OCI-LY7 (cell line): ENCODE results near the gene SEMA5A. TPM values are rescaled to one million over a fixed set of nuclear protein-coding genes. Genes with fewer than 3 reads are reported as not detected.

Experiments used
- BruUV-seq: library from RNA; stranded (reverse); fragments of 400-500 nt; replicated peaks from 2 replicates; lab custom pipeline; 2021; lab: Mats Ljungman, UMichigan
- CTCF ChIA-PET: fragments of 300-600 bp; sonication (Branson Sonifier 250); formaldehyde crosslinking; loops from one replicate; lab custom pipeline; 2022; ENCODE audit warnings: antibody characterized with exemption; ENCODE audit not compliant: unreplicated experiment; lab: Charles Lee
- POLR2A ChIA-PET: fragments of 300-600 bp; sonication (Branson Sonifier 250); formaldehyde crosslinking; loops from one replicate; lab custom pipeline; 2022; ENCODE audit warnings: antibody characterized with exemption; lab: Charles Lee
- DNase-seq: peaks from one replicate; pipeline ENCODE4 v3.0.0-alpha.2; 2015; ENCODE audit warnings: low spot score
- H2AFZ ChIP-seq: fragments of 200-600 bp; sonication (generic), shearing (Covaris generic); 2 replicates; pipeline ENCODE4 v1.6.1; 2014; ENCODE audit warnings: mild to moderate bottlenecking, antibody characterized with exemption, low read length, moderate library complexity
- H3K27ac ChIP-seq: fragments of 200-600 bp; sonication (generic); 2 replicates; pipeline ENCODE4 v1.5.1; 2014; ENCODE audit warnings: mixed run types, low read depth, mild to moderate bottlenecking, moderate library complexity, low read length, inconsistent platforms; ENCODE audit not compliant: poor library complexity, severe bottlenecking
- H3K36me3 ChIP-seq: fragments of 200-600 bp; sonication (generic); 2 replicates; pipeline ENCODE4 v1.6.1; 2014; ENCODE audit warnings: mild to moderate bottlenecking, antibody characterized with exemption, low read length, moderate library complexity, mixed read lengths; ENCODE audit not compliant: insufficient read depth
- H3K4me1 ChIP-seq: fragments of 200-600 bp; sonication (generic); 2 replicates; pipeline ENCODE4 v1.5.1; 2014; ENCODE audit warnings: mild to moderate bottlenecking, low read length; ENCODE audit not compliant: insufficient read depth, poor library complexity, severe bottlenecking
- H3K4me2 ChIP-seq: fragments of 200-600 bp; sonication (generic); 2 replicates; pipeline ENCODE4 v1.6.1; 2014; ENCODE audit warnings: mild to moderate bottlenecking, low read length
- H3K4me3 ChIP-seq: fragments of 200-600 bp; sonication (generic); 2 replicates; pipeline ENCODE4 v1.5.1; 2014; ENCODE audit warnings: mild to moderate bottlenecking, low read depth, low read length; ENCODE audit not compliant: poor library complexity, severe bottlenecking
- H3K79me2 ChIP-seq: fragments of 200-600 bp; sonication (generic); 2 replicates; pipeline ENCODE4 v1.6.1; 2016; ENCODE audit warnings: low read depth, mild to moderate bottlenecking, low read length, moderate library complexity, mixed read lengths; ENCODE audit not compliant: insufficient read depth
- H3K9me2 ChIP-seq: fragments of 200-600 bp; sonication (generic); 2 replicates; pipeline ENCODE4 v1.6.1; 2016; ENCODE audit warnings: mild to moderate bottlenecking, low read length, mixed read lengths; ENCODE audit not compliant: insufficient read depth
- H3K9me3 ChIP-seq: fragments of 200-600 bp; sonication (generic); 2 replicates; pipeline ENCODE4 v1.6.1; 2014; ENCODE audit warnings: mild to moderate bottlenecking, mixed run types, low read length, mixed read lengths
- H4K20me1 ChIP-seq: fragments of 200-600 bp; sonication (generic); 2 replicates; pipeline ENCODE4 v1.6.1; 2014; ENCODE audit warnings: mild to moderate bottlenecking, antibody characterized with exemption, low read length, moderate library complexity, mixed read lengths; ENCODE audit not compliant: insufficient read depth
- EZH2phosphoT487 ChIP-seq: fragments of 200-600 bp; sonication (generic); IDR thresholded peaks from 2 replicates; pipeline ENCODE4 v1.6.1; 2018; ENCODE audit warnings: low read depth, borderline replicate concordance, mild to moderate bottlenecking, mixed run types, antibody characterized with exemption, low read length, moderate library complexity, mixed read lengths
- intact Hi-C: fragments of 100-400 bp; cut with micrococcal nuclease; formaldehyde crosslinking; loops from one replicate; pipeline ENCODE4 v1.10.0; 2022; ENCODE audit not compliant: unreplicated experiment
- total RNA-seq, 2 experiments: library from RNA; depleted of rRNA in 1 of 2; stranded (reverse); fragments of >200 nt in 1 of 2; shearing (Covaris generic) in 1 of 2; gene quantifications; 2 replicates each; pipeline ENCODE4 v1.2.3, GENCODE V29; 2014 to 2022
- TF ChIP-seq, protein P1 (sequence below): fragments of 200-600 bp; sonication (generic); conservative IDR thresholded peaks from 2 replicates; pipeline ENCODE4 v1.5.1; 2014; ENCODE audit warnings: mild to moderate bottlenecking, antibody characterized with exemption, low read length, moderate library complexity, mixed read lengths

Gene SEMA5A
- total RNA-seq, 2 experiments from 2014 or later = not detected

DNA sequence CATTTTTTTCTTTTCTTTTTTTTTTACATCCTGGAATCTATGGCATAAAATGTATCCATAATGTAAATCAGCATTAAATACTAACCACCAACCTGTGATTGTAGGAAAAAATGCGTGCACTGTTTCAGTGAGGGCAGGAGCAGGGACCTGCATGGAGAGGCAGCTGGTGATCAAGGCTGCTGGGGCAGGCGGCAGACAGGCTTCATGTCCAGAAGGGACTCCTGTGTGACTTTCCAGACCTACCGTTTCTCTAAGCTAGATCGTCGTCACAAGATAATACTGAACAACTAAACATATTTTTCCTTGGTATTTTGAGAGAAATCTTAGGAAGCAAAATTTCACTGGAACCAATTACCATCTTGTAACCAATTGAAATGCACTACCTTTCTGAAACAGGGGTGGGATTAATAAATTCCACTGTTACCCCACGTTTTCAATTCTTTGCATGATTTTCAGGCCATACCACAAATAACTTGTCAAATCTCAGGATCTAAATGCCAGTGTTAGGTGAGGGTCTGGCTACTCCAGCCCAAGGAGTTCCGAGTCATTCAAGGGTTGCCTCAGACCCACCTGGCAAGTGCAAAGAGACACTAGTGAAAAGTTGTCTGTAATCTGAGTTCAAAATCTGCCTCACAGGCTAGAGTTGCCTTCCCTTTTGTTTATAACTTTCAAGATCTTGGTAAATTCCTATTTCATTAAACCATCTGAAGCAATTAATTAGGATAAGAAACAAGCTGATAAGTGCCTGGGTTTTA, 198.2 kb downstream of the SEMA5A start:
- no peak overlapping the region for H2AFZ ChIP-seq
- POLR2A ChIA-PET = no interaction called here
- no peaks in the 10 kb centered on the region for H3K79me2 ChIP-seq
- no TSS peak for BruUV-seq
- intact Hi-C loops = no loop called here
- no peak for DNase-seq
- no peaks in the 10 kb centered on the region for H3K9me2 ChIP-seq
- CTCF ChIA-PET = no interaction called here
- H3K4me3 ChIP-seq = no peak overlapping the region
- H3K9me3 ChIP-seq = no peaks in the 10 kb centered on the region
- no peaks in the 10 kb centered on the region for H3K4me1 ChIP-seq
- TF ChIP-seq, protein P1, sequence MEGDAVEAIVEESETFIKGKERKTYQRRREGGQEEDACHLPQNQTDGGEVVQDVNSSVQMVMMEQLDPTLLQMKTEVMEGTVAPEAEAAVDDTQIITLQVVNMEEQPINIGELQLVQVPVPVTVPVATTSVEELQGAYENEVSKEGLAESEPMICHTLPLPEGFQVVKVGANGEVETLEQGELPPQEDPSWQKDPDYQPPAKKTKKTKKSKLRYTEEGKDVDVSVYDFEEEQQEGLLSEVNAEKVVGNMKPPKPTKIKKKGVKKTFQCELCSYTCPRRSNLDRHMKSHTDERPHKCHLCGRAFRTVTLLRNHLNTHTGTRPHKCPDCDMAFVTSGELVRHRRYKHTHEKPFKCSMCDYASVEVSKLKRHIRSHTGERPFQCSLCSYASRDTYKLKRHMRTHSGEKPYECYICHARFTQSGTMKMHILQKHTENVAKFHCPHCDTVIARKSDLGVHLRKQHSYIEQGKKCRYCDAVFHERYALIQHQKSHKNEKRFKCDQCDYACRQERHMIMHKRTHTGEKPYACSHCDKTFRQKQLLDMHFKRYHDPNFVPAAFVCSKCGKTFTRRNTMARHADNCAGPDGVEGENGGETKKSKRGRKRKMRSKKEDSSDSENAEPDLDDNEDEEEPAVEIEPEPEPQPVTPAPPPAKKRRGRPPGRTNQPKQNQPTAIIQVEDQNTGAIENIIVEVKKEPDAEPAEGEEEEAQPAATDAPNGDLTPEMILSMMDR = no peak
- no peak for TF ChIP-seq EZH2phosphoT487
- no peak overlapping the region for H3K4me2 ChIP-seq
- no peak overlapping the region for H3K27ac ChIP-seq
- no peaks in the 10 kb centered on the region for H4K20me1 ChIP-seq
- H3K36me3 ChIP-seq = no peaks in the 10 kb centered on the region

DNA sequence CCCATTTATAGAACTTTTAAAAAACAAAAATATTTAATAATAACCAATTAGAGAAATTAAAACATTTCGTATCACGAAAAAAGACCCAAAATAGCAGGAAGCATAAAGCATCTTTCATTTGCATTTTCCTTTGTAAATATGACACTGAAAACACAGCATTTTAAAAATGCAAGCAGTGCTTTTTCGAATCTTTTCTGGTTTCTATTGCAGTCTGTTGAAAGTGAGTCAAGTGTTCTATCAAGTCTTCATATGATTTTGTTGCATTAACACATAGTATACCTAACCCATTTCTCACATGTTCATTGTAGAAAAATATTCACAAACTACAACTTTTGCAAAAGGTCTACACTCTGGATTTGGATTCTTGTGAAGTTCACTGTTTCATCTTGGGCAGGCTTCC, 198.8 kb downstream of the SEMA5A start:
- intact Hi-C loops = no loop called here
- Histone ChIP-seq H4K20me1 (no peaks in the 10 kb centered on the region), H3K27ac (no peak overlapping the region), H3K79me2 (no peaks in the 10 kb centered on the region), H3K4me3 (no peak overlapping the region), H3K9me2 (no peaks in the 10 kb centered on the region), H3K36me3 (no peaks in the 10 kb centered on the region), H2AFZ (no peak overlapping the region), H3K9me3 (no peaks in the 10 kb centered on the region), H3K4me2 (no peak overlapping the region), H3K4me1 (no peaks in the 10 kb centered on the region)
- DNase-seq = no peak
- no peak for TF ChIP-seq EZH2phosphoT487
- TF ChIP-seq, protein P1 = no peak
- POLR2A ChIA-PET = no interaction called here
- no TSS peak for BruUV-seq
- CTCF ChIA-PET = no interaction called here

DNA sequence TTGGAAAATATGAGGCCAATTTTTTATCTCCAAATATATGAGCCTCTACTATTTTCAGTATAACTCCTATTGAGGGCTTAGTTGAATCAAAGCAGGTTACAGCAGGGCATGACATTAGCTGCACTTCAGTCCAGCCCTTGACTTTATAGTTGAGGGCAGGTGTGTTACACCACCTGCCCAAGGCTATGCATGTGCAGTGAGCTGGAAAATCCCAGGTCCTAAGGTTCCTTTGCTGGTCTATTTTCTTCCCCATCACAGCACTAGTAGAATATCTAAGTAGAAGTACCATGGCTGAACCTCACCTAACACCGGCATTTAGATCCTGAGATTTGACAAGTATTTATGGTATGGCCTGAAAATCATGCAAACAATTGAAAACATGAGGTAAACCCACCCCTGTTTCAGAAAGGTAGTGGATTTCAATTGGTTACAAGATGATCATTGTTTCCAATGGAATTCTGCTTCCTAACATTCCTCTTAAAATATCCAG, 201.1 kb downstream of the SEMA5A start:
- no peaks in the 10 kb centered on the region for H4K20me1 ChIP-seq
- CTCF ChIA-PET = no interaction called here
- POLR2A ChIA-PET = no interaction called here
- no peak for DNase-seq
- TF ChIP-seq EZH2phosphoT487 = no peak
- TF ChIP-seq, protein P1 = no peak
- no peaks in the 10 kb centered on the region for H3K9me3 ChIP-seq
- H3K4me3 ChIP-seq = no peak overlapping the region
- intact Hi-C loops = no loop called here
- BruUV-seq = no TSS peak
- no peaks in the 10 kb centered on the region for H3K36me3 ChIP-seq
- no peak overlapping the region for H3K27ac ChIP-seq
- H3K9me2 ChIP-seq = no peaks in the 10 kb centered on the region
- H3K4me1 ChIP-seq = no peaks in the 10 kb centered on the region
- no peak overlapping the region for H3K4me2 ChIP-seq
- no peak overlapping the region for H2AFZ ChIP-seq
- no peaks in the 10 kb centered on the region for H3K79me2 ChIP-seq
